Measurements from ENCODE around the gene RPTOR. TPM values are rescaled to one million over a fixed set of nuclear protein-coding genes. Genes with fewer than 3 reads are reported as not detected.
A peak's percentile ranks its signal among the peaks of the same experiment; 100 is the strongest.

Gene RPTOR
- total RNA-seq, 1 experiment from 2014 or later = 25.1 TPM

DNA sequence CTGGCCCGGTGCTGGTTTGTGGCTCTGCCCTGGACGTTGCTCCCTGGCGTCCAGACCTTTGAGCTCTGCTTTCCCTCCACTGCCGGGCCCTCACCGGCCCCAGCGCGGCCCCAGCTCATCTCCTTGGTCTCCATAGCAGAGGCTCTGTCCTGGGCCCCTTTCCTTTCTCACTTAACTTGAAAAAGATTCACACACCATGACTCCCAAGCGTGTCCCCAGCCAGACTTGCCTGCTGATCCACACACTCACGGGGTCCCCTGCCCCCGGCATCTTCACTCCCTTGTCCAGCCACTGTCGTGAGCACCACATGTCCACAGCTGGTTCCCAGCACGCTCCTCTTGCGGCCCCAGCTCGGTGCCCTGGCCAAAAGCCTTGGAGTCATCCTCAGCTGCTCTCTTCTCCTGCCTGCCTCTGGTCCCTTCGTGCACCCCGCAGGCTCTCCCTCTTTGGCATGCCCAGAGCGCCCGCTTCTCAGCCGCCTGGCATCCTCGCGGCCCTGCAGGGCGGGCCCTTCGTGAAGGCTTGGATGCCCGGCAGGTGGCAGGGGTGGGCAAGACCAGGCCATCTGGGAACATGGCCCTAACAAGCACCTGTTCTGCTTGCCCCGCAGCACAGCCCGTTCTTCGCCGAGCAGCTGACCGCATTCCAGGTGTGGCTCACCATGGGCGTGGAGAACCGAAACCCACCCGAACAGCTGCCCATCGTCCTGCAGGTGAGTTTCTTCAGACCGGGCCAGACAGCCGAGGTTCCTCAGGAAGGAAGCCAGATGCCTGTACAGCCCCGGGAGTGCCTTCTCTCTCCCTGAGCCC, 301.4 kb downstream of the RPTOR start:
- no CpG with 5 or more reads among the region's 36 CpGs for WGBS (ENCODE audit: extremely low coverage, insufficient read length, low lambda C conversion rate)
- no peak overlapping the region for H3K18ac ChIP-seq (ENCODE audit: insufficient read length, low read depth, low read length)
- Mint-ChIP-seq H3K27ac (peak overlapping the region; percentile 48 to 91 (median 66); a peak in 6 of 7 replicates), H3K27me3 (ENCODE audit: low read depth) (no peaks in the 10 kb centered on the region), H3K36me3 (ENCODE audit: insufficient read depth in 1 of 3, low read depth in 3 of 3) (peaks cover 10 to 25% (median 11%) of the 10 kb centered on the region in 3 experiments; a peak in 6 of 7 replicates), H3K4me3 (no peak overlapping the region), H3K9me3 (no peaks in the 10 kb centered on the region), H3K4me1 (peaks cover 9 to 23% of the 10 kb centered on the region in 2 experiments)
- no peak overlapping the region; the same call in 1 of the 2 replicates for H3K14ac ChIP-seq (ENCODE audit: insufficient read depth, low read length)
- no peak overlapping the region for H3K4me2 ChIP-seq (ENCODE audit: insufficient read depth, insufficient read length, low read length)
- no peak overlapping the region for H2BK5ac ChIP-seq (ENCODE audit: insufficient read length, low read length)
- no peaks in the 10 kb centered on the region for H3K4me1 ChIP-seq (ENCODE audit: insufficient read depth, low read length)
- no peak overlapping the region for H4K5ac ChIP-seq (ENCODE audit: insufficient read length, low read depth, low read length)
- H3K23me2 ChIP-seq (ENCODE audit: insufficient read length, low read depth, low read length, poor library complexity, severe bottlenecking) = no peaks in the 10 kb centered on the region
- H3K56ac ChIP-seq (ENCODE audit: insufficient read length, low read depth, low read length) = no peak overlapping the region
- no peak for DNase-seq
- no peak overlapping the region for H2AFZ ChIP-seq (ENCODE audit: low read length)
- H3T11ph ChIP-seq (ENCODE audit: low read length) = no peak overlapping the region
- no peak overlapping the region for H2BK120ac ChIP-seq (ENCODE audit: low read depth, low read length, poor library complexity, severe bottlenecking)
- H2BK20ac ChIP-seq (ENCODE audit: low read depth, low read length, poor library complexity, severe bottlenecking) = no peak overlapping the region
- H3K79me1 ChIP-seq (ENCODE audit: insufficient read depth, low read depth, low read length, poor library complexity, severe bottlenecking) = no peaks in the 10 kb centered on the region
- no peak overlapping the region for H3K9ac ChIP-seq (ENCODE audit: extremely low read depth, insufficient read length, low read length)
- no peaks in the 10 kb centered on the region for H3K9me3 ChIP-seq (ENCODE audit: control insufficient read depth, low read depth, low read length)
- no peaks in the 10 kb centered on the region for H4K20me1 ChIP-seq (ENCODE audit: control insufficient read depth, insufficient read depth, insufficient read length)
- H2BK12ac ChIP-seq (ENCODE audit: insufficient read length, low read depth, low read length) = no peak overlapping the region
- no peak overlapping the region for H3K27ac ChIP-seq (ENCODE audit: insufficient read length, low read depth, low read length)
- H3K79me2 ChIP-seq (ENCODE audit: insufficient read depth, low read length) = no peaks in the 10 kb centered on the region
- no peak overlapping the region for H2AK5ac ChIP-seq (ENCODE audit: insufficient read length, low read length)
- TF ChIP-seq, protein P1, sequence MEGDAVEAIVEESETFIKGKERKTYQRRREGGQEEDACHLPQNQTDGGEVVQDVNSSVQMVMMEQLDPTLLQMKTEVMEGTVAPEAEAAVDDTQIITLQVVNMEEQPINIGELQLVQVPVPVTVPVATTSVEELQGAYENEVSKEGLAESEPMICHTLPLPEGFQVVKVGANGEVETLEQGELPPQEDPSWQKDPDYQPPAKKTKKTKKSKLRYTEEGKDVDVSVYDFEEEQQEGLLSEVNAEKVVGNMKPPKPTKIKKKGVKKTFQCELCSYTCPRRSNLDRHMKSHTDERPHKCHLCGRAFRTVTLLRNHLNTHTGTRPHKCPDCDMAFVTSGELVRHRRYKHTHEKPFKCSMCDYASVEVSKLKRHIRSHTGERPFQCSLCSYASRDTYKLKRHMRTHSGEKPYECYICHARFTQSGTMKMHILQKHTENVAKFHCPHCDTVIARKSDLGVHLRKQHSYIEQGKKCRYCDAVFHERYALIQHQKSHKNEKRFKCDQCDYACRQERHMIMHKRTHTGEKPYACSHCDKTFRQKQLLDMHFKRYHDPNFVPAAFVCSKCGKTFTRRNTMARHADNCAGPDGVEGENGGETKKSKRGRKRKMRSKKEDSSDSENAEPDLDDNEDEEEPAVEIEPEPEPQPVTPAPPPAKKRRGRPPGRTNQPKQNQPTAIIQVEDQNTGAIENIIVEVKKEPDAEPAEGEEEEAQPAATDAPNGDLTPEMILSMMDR (conservative IDR thresholded peaks at IDR 0.05) = no peak
- no peak overlapping the region for H2BK15ac ChIP-seq (ENCODE audit: low read depth, low read length)
- no peak overlapping the region for H4K91ac ChIP-seq (ENCODE audit: insufficient read length, low read depth, low read length)
- no peak overlapping the region for H3K4ac ChIP-seq (ENCODE audit: low read depth, low read length)
- no peak overlapping the region for H3K23ac ChIP-seq (ENCODE audit: insufficient read length, low read depth, low read length)
- no peak overlapping the region for H4K8ac ChIP-seq (replicated peaks; ENCODE audit: insufficient read length, low read depth, low read length)
- H3K27me3 ChIP-seq (ENCODE audit: insufficient read depth, low read length) = no peaks in the 10 kb centered on the region

All from H9 (cell line).